Astrocyte (in vitro differentiated cells and primary cell): ENCODE results near the gene PNPO. TPM values are rescaled to one million over a fixed set of nuclear protein-coding genes. Genes with fewer than 3 reads are reported as not detected.

ENCODE experiments used
- DNase-seq: peaks from one replicate; pipeline ENCODE4 v3.0.0-alpha.2; 2010; ENCODE audit warnings: low read depth
- FAIRE-seq: peaks from 2 replicates; lab custom pipeline; 2011; peaks lifted over from hg19 to GRCh38; lab: Jason Lieb, UNC
- H2AFZ ChIP-seq: 2 replicates; pipeline ENCODE4 v1.6.0; 2012; ENCODE audit warnings: low read depth, low read length, inconsistent platforms
- H3K27ac ChIP-seq: 2 replicates; pipeline ENCODE4 v1.5.1; 2011; ENCODE audit warnings: low read depth, low read length, inconsistent platforms
- H3K27me3 ChIP-seq: 2 replicates; pipeline ENCODE4 v1.6.0; 2011; ENCODE audit warnings: low read length, inconsistent platforms; ENCODE audit not compliant: insufficient read depth
- H3K36me3 ChIP-seq: 2 replicates; pipeline ENCODE4 v1.5.1; 2011; ENCODE audit warnings: low read length, inconsistent platforms; ENCODE audit not compliant: insufficient read depth
- H3K4me1 ChIP-seq: 2 replicates; pipeline ENCODE4 v1.5.1; 2011; ENCODE audit warnings: low read length, inconsistent platforms; ENCODE audit not compliant: insufficient read depth
- H3K4me2 ChIP-seq: 2 replicates; pipeline ENCODE4 v1.6.0; 2012; ENCODE audit warnings: low read length, inconsistent platforms
- H3K4me3 ChIP-seq: 2 replicates; pipeline ENCODE4 v1.5.1; 2011; ENCODE audit warnings: low read depth, mild to moderate bottlenecking, low read length, inconsistent platforms; ENCODE audit not compliant: insufficient read depth
- H3K79me2 ChIP-seq: 2 replicates; pipeline ENCODE4 v1.6.0; 2012; ENCODE audit warnings: mild to moderate bottlenecking, low read length, inconsistent platforms; ENCODE audit not compliant: insufficient read depth
- H3K9ac ChIP-seq: 2 replicates; pipeline ENCODE4 v1.6.0; 2012; ENCODE audit warnings: mild to moderate bottlenecking, low read length, inconsistent platforms
- H3K9me3 ChIP-seq: 2 replicates; pipeline ENCODE4 v1.5.1; 2012; ENCODE audit warnings: low read depth, mild to moderate bottlenecking, low read length, inconsistent platforms; ENCODE audit not compliant: insufficient read depth
- H4K20me1 ChIP-seq: 2 replicates; pipeline ENCODE4 v1.6.0; 2012; ENCODE audit warnings: low read length, inconsistent platforms; ENCODE audit not compliant: insufficient read depth
- H3K27ac Mint-ChIP-seq: one replicate; pipeline ENCODE4 v1.8.0; 2021; ENCODE audit warnings: mild to moderate bottlenecking, mixed read lengths; ENCODE audit not compliant: unreplicated experiment
- H3K27me3 Mint-ChIP-seq: one replicate; pipeline ENCODE4 v1.8.0; 2021; ENCODE audit warnings: low read depth, mixed read lengths; ENCODE audit not compliant: unreplicated experiment
- H3K36me3 Mint-ChIP-seq: one replicate; pipeline ENCODE4 v1.8.0; 2021; ENCODE audit warnings: low read depth, mixed read lengths; ENCODE audit not compliant: unreplicated experiment
- H3K4me1 Mint-ChIP-seq: one replicate; pipeline ENCODE4 v1.8.0; 2021; ENCODE audit warnings: low read depth, mixed read lengths; ENCODE audit not compliant: unreplicated experiment
- H3K4me3 Mint-ChIP-seq: one replicate; pipeline ENCODE4 v1.8.0; 2021; ENCODE audit warnings: mild to moderate bottlenecking, moderate library complexity, mixed read lengths; ENCODE audit not compliant: unreplicated experiment
- H3K9me3 Mint-ChIP-seq: one replicate; pipeline ENCODE4 v1.8.0; 2021; ENCODE audit warnings: mild to moderate bottlenecking, mixed read lengths; ENCODE audit not compliant: unreplicated experiment
- EZH2 ChIP-seq: IDR thresholded peaks from 2 replicates; pipeline ENCODE4 v1.6.1; 2012; ENCODE audit warnings: mild to moderate bottlenecking, low read length, inconsistent platforms; ENCODE audit not compliant: insufficient read depth
- total RNA-seq: library from RNA; stranded (reverse); gene quantifications from 2 replicates; pipeline ENCODE4 v1.2.1, GENCODE V29; 2021
- TF ChIP-seq, protein P1 (sequence below): IDR thresholded peaks from 2 replicates; pipeline ENCODE4 v1.5.1; 2011; ENCODE audit warnings: low read depth, mild to moderate bottlenecking, inconsistent platforms, low read length, moderate library complexity; ENCODE audit not compliant: insufficient read depth

Gene PNPO
- total RNA-seq, 1 donor from 2014 or later: 12.0 TPM

DNA sequence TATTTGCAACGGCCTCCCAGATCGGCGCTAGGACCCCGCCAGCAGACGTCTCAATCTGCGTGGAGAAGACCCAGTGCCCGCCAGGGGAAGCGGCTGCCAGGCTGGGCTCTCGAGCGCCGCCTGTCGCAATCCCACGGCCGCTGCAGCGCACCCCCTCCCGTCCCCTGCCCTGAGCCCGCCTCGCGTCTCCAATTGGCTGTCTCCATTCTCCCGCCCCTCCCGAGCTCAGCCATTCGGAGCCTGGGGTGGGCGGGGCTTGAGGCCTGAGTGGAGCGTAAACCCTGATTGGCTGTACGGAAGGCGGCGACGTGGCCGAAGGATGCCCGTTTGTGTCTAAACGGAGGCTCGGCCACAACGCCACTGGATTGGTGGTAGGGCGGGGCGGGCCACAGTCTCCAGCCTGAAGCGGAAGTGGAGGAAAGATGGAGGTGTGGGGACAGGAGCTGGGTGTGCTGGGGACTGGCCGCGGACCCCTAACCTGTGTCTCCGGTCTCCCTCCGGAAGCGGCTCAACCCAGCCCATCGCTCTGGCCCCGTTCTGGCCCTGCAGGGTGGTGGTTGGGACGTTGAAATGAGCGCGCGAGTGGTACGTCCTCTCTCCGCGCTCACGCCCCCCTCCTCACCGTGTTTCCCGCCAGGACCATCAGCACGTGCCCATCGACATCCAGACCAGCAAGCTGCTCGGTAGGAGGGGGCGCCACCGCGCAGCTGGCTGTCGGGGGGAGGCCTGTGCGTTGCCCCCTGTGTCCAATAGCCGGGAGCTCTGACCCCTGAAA, 29.5 kb downstream of the PNPO start, which contains the start of gene CDK5RAP3:
TSS of gene CDK5RAP3 (plus strand) at position 389 of the 775 bp plus-strand sequence. CDS start at position 423, 34 bp downstream.
- FAIRE-seq: peak; percentile 37
- H3K27ac ChIP-seq: peak within 1 kb of the TSS; percentile 76

DNA sequence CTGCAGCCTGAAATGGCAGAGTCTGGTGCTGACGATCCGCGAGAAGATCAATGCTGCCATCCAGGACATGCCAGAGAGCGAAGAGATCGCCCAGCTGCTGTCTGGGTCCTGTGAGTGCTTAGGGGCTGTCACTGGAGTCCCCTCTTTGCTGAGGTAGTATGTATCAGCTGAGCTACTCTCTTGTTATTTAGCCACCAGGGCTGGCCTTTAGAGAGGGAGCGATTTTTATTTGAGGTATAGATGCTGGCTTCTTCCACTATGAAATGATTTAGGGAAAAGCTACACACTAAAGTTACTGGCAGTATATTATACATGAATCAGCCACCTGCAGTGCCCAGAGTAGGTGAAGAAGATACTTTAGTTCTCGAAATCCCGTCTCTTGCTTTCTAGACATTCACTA, 32.2 kb downstream of the PNPO start:
- Mint-ChIP-seq H3K27me3 (no peaks in the 10 kb centered on the region), H3K4me1 (peaks cover 1% of the 10 kb centered on the region), H3K27ac (no peak overlapping the region), H3K9me3 (no peaks in the 10 kb centered on the region), H3K36me3 (peaks cover 4% of the 10 kb centered on the region), H3K4me3 (no peak overlapping the region)
- Histone ChIP-seq H3K4me3 (no peak overlapping the region), H2AFZ (no peak overlapping the region), H3K9ac (no peak overlapping the region), H3K4me1 (peaks cover 7% of the 10 kb centered on the region), H3K27me3 (no peaks in the 10 kb centered on the region), H3K4me2 (no peak overlapping the region), H3K36me3 (peaks cover 17% of the 10 kb centered on the region), H3K27ac (no peak overlapping the region), H3K9me3 (no peaks in the 10 kb centered on the region), H3K79me2 (peaks cover 6% of the 10 kb centered on the region), H4K20me1 (no peaks in the 10 kb centered on the region)
- DNase-seq: no peak
- TF ChIP-seq, protein P1, sequence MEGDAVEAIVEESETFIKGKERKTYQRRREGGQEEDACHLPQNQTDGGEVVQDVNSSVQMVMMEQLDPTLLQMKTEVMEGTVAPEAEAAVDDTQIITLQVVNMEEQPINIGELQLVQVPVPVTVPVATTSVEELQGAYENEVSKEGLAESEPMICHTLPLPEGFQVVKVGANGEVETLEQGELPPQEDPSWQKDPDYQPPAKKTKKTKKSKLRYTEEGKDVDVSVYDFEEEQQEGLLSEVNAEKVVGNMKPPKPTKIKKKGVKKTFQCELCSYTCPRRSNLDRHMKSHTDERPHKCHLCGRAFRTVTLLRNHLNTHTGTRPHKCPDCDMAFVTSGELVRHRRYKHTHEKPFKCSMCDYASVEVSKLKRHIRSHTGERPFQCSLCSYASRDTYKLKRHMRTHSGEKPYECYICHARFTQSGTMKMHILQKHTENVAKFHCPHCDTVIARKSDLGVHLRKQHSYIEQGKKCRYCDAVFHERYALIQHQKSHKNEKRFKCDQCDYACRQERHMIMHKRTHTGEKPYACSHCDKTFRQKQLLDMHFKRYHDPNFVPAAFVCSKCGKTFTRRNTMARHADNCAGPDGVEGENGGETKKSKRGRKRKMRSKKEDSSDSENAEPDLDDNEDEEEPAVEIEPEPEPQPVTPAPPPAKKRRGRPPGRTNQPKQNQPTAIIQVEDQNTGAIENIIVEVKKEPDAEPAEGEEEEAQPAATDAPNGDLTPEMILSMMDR: no peak
- no peak for TF ChIP-seq EZH2
- FAIRE-seq: no peak

More for the DNA sequence above, 29.5 kb downstream of the PNPO start, which contains the start of gene CDK5RAP3:
- peak within 1 kb of the TSS; percentile 80 for H3K27ac Mint-ChIP-seq
- Histone ChIP-seq H3K36me3 (peaks cover 7% of the 10 kb centered on the region), H3K9ac (peak within 1 kb of the TSS; percentile 90), H4K20me1 (no peaks in the 10 kb centered on the region), H3K9me3 (no peaks in the 10 kb centered on the region), H3K4me2 (peak within 1 kb of the TSS; percentile 91), H2AFZ (peak within 1 kb of the TSS; percentile 95), H3K27me3 (no peaks in the 10 kb centered on the region), H3K4me1 (peaks cover 20% of the 10 kb centered on the region), H3K79me2 (peaks cover 6% of the 10 kb centered on the region), H3K4me3 (peak within 1 kb of the TSS; percentile 81)
- H3K9me3 Mint-ChIP-seq: no peaks in the 10 kb centered on the region
- peaks cover 9% of the 10 kb centered on the region for H3K4me1 Mint-ChIP-seq
- DNase-seq: peak; percentile 95
- peaks cover 2% of the 10 kb centered on the region for H3K36me3 Mint-ChIP-seq
- H3K27me3 Mint-ChIP-seq: no peaks in the 10 kb centered on the region
- peak within 1 kb of the TSS; percentile 91 for H3K4me3 Mint-ChIP-seq
- TF ChIP-seq EZH2: no peak
- TF ChIP-seq, protein P1: peak; percentile 56
